DND-41 (cell line): ENCODE data around the gene F2RL3.

Experiments
- ATAC-seq: fragments of 200-7000 bp; cut with Tn5 transposase; 3 replicates; pipeline ENCODE4 v1.9.1; 2021; ENCODE audit warnings: low read depth; ENCODE audit not compliant: insufficient read depth
- DNase-seq: peaks from one replicate; pipeline ENCODE4 v3.0.0-alpha.2; 2020
- H2AFZ ChIP-seq: 2 replicates; pipeline ENCODE4 v1.6.0; 2012; ENCODE audit warnings: low read depth, low read length
- H3K27ac ChIP-seq: 2 replicates; pipeline ENCODE4 v1.5.1; 2012; ENCODE audit warnings: low read length, inconsistent platforms
- H3K27me3 ChIP-seq: fragments of 200-600 bp; sonication (generic); 2 replicates; pipeline ENCODE4 v1.6.0; 2012; ENCODE audit warnings: low read length, mild to moderate bottlenecking, inconsistent platforms; ENCODE audit not compliant: insufficient read depth, poor library complexity
- H3K36me3 ChIP-seq: 2 replicates; pipeline ENCODE4 v1.5.1; 2012; ENCODE audit warnings: low read length, inconsistent platforms; ENCODE audit not compliant: insufficient read depth
- H3K4me1 ChIP-seq: 2 replicates; pipeline ENCODE4 v1.5.1; 2012; ENCODE audit warnings: mild to moderate bottlenecking, low read length; ENCODE audit not compliant: insufficient read depth
- H3K4me2 ChIP-seq: 2 replicates; pipeline ENCODE4 v1.6.0; 2012; ENCODE audit warnings: mild to moderate bottlenecking, moderate library complexity, low read length, inconsistent platforms; ENCODE audit not compliant: insufficient read depth
- H3K4me3 ChIP-seq, 2 experiments: fragments of 200-600 bp in 1 of 2; shearing (Covaris generic) in 1 of 2; 2 replicates each; pipeline ENCODE4 v1.5.1; 2012 to 2016; ENCODE audit warnings: inconsistent platforms in 2 of 2, low read length in 2 of 2, mild to moderate bottlenecking in 2 of 2, low read depth in 1 of 2, moderate library complexity in 1 of 2
- H3K79me2 ChIP-seq: 2 replicates; pipeline ENCODE4 v1.6.0; 2012; ENCODE audit warnings: low read length, inconsistent platforms; ENCODE audit not compliant: insufficient read depth
- H3K9ac ChIP-seq: 2 replicates; pipeline ENCODE4 v1.6.0; 2012; ENCODE audit warnings: low read depth, mild to moderate bottlenecking, inconsistent platforms, low read length, moderate library complexity
- H3K9me3 ChIP-seq: 2 replicates; pipeline ENCODE4 v1.5.1; 2012; ENCODE audit warnings: low read length, moderate library complexity, mild to moderate bottlenecking, inconsistent platforms; ENCODE audit not compliant: insufficient read depth, severe bottlenecking
- H4K20me1 ChIP-seq: 2 replicates; pipeline ENCODE4 v1.6.0; 2012; ENCODE audit warnings: low read length; ENCODE audit not compliant: insufficient read depth
- CTCF ChIP-seq: IDR thresholded peaks from 2 replicates; pipeline ENCODE4 v1.5.1; 2012; ENCODE audit warnings: borderline replicate concordance, low read length, moderate library complexity, mild to moderate bottlenecking; ENCODE audit not compliant: poor library complexity, severe bottlenecking; ENCODE audit errors: extremely low read depth
- EZH2 ChIP-seq: IDR thresholded peaks from 3 replicates; pipeline ENCODE4 v1.6.1; 2012; ENCODE audit warnings: borderline replicate concordance, low read depth, mild to moderate bottlenecking, moderate library complexity, low read length, inconsistent platforms; ENCODE audit not compliant: severe bottlenecking

F2RL3 gene

GRCh38 chr19:16919496-16919895 is 30.7 kb downstream of the F2RL3 start:
- TF ChIP-seq CTCF: no peak
- TF ChIP-seq EZH2: no peak
- no peak for ATAC-seq

GRCh38 chr19:16920816-16921529 is 32.2 kb downstream of the F2RL3 start:
- Histone ChIP-seq H3K9me3 (no peaks in the 10 kb centered on the region), H3K4me2 (no peak overlapping the region), H4K20me1 (no peaks in the 10 kb centered on the region), H3K79me2 (no peaks in the 10 kb centered on the region), H3K36me3 (no peaks in the 10 kb centered on the region), H3K4me1 (no peaks in the 10 kb centered on the region), H2AFZ (no peak overlapping the region), H3K27me3 (no peaks in the 10 kb centered on the region), H3K27ac (no peak overlapping the region), H3K9ac (no peak overlapping the region), H3K4me3 (no peak overlapping the region)
- no peak for ATAC-seq
- TF ChIP-seq EZH2 (no peak), CTCF (no peak)
- DNase-seq: no peak

More at GRCh38 chr19:16919496-16919895, 30.7 kb downstream of the F2RL3 start:
- Histone ChIP-seq H4K20me1 (no peaks in the 10 kb centered on the region), H3K4me1 (no peaks in the 10 kb centered on the region), H3K9me3 (no peaks in the 10 kb centered on the region), H3K4me3 (no peak overlapping the region), H2AFZ (no peak overlapping the region), H3K27ac (no peak overlapping the region), H3K27me3 (no peaks in the 10 kb centered on the region), H3K9ac (no peak overlapping the region), H3K36me3 (no peaks in the 10 kb centered on the region), H3K79me2 (no peaks in the 10 kb centered on the region), H3K4me2 (no peak overlapping the region)
- no peak for DNase-seq

- Histone ChIP-seq H3K27me3 (no peaks in the 10 kb centered on the region), H3K27ac (no peak overlapping the region), H4K20me1 (no peaks in the 10 kb centered on the region), H3K4me2 (no peak overlapping the region), H3K9me3 (no peaks in the 10 kb centered on the region), H3K4me1 (no peaks in the 10 kb centered on the region), H2AFZ (no peak overlapping the region), H3K79me2 (no peaks in the 10 kb centered on the region), H3K9ac (no peak overlapping the region), H3K4me3 (no peak overlapping the region), H3K36me3 (no peaks in the 10 kb centered on the region)
- ATAC-seq (no peak), DNase-seq (no peak)
- TF ChIP-seq EZH2: no peak
- TF ChIP-seq CTCF: no peak
These were observed 33.2 kb downstream of the F2RL3 start for GRCh38 chr19:16921766-16922591.
